IMR-90 (cell line): ENCODE data around the gene KCNQ5. TPM values are rescaled to one million over a fixed set of nuclear protein-coding genes. Genes with fewer than 3 reads are reported as not detected.

Experiments used
- ATAC-seq: fragments of 200-7000 bp; cut with Tn5 transposase; 2 replicates; pipeline ENCODE4 v1.9.1; 2020; ENCODE audit warnings: low read depth, mild to moderate bottlenecking, moderate library complexity
- BruUV-seq: library from RNA; stranded (reverse); fragments of 400-500 nt; replicated peaks from 2 replicates; lab custom pipeline; 2021; lab: Mats Ljungman, UMichigan
- CTCF ChIA-PET: fragments of 300-600 bp; formaldehyde crosslinking; extraction: SDS; loops from one replicate; lab custom pipeline; 2021; ENCODE audit warnings: antibody characterized with exemption; lab: Yijun Ruan, JAX
- POLR2A ChIA-PET: fragments of 300-600 bp; sonication (Branson Sonifier 250); formaldehyde crosslinking; loops from one replicate; lab custom pipeline; 2022; ENCODE audit warnings: antibody characterized with exemption; ENCODE audit not compliant: unreplicated experiment; lab: Charles Lee
- DNase-seq: peaks from one replicate; pipeline ENCODE4 v3.0.0; 2013
- H2AFZ ChIP-seq: replicated peaks from 2 replicates; pipeline ENCODE3; 2013; ENCODE audit warnings: low read length, mild to moderate bottlenecking; ENCODE audit not compliant: poor library complexity
- H2AK5ac ChIP-seq: 2 replicates; pipeline ENCODE4 v1.6.1; 2013; ENCODE audit warnings: low read depth, low read length, inconsistent platforms
- H2AK9ac ChIP-seq: replicated peaks from 2 replicates; pipeline ENCODE3; 2013; ENCODE audit warnings: mild to moderate bottlenecking, low read depth, low read length, moderate library complexity; ENCODE audit not compliant: poor library complexity
- H2BK120ac ChIP-seq: 2 replicates; pipeline ENCODE4 v1.6.1; 2013; ENCODE audit warnings: low read depth, low read length, inconsistent platforms
- H2BK15ac ChIP-seq: 3 replicates; pipeline ENCODE4 v1.6.1; 2013; ENCODE audit warnings: low read depth, low read length, inconsistent platforms
- H2BK20ac ChIP-seq: 2 replicates; pipeline ENCODE4 v1.6.1; 2013; ENCODE audit warnings: low read depth, mild to moderate bottlenecking, inconsistent platforms, low read length, moderate library complexity
- H2BK5ac ChIP-seq: 2 replicates; pipeline ENCODE4 v1.6.1; 2013; ENCODE audit warnings: mild to moderate bottlenecking, low read depth, low read length, inconsistent platforms; ENCODE audit not compliant: poor library complexity, severe bottlenecking
- H3K14ac ChIP-seq: replicated peaks from 2 replicates; pipeline ENCODE4 v1.6.1; 2013; ENCODE audit warnings: low read depth, low read length, inconsistent platforms
- H3K18ac ChIP-seq: 2 replicates; pipeline ENCODE4 v1.6.1; 2013; ENCODE audit warnings: low read depth, low read length, control low read depth
- H3K23ac ChIP-seq: 2 replicates; pipeline ENCODE4 v1.6.1; 2013; ENCODE audit warnings: low read depth, low read length, inconsistent platforms
- H3K27ac ChIP-seq: 2 replicates; pipeline ENCODE4 v1.5.1; 2013; ENCODE audit warnings: mild to moderate bottlenecking, control low read depth, low read length; ENCODE audit not compliant: insufficient read depth
- H3K27me3 ChIP-seq: 2 replicates; pipeline ENCODE4 v1.6.1; 2013; ENCODE audit warnings: low read length; ENCODE audit not compliant: control insufficient read depth, insufficient read depth
- H3K36me3 ChIP-seq: 2 replicates; pipeline ENCODE4 v1.6.1; 2013; ENCODE audit warnings: low read length, mixed read lengths; ENCODE audit not compliant: control insufficient read depth, insufficient read depth
- H3K4ac ChIP-seq: 2 replicates; pipeline ENCODE4 v1.6.1; 2013; ENCODE audit warnings: low read depth, low read length, inconsistent platforms
- H3K4me1 ChIP-seq: 2 replicates; pipeline ENCODE4 v1.6.1; 2013; ENCODE audit warnings: low read length, mixed read lengths; ENCODE audit not compliant: control insufficient read depth, insufficient read depth
- H3K4me2 ChIP-seq: 2 replicates; pipeline ENCODE4 v1.6.1; 2013; ENCODE audit warnings: low read depth, mild to moderate bottlenecking, control low read depth, low read length, moderate library complexity
- H3K4me3 ChIP-seq: 2 replicates; pipeline ENCODE4 v1.5.1; 2013; ENCODE audit warnings: low read depth, mild to moderate bottlenecking, control low read depth, low read length, moderate library complexity; ENCODE audit not compliant: insufficient read depth
- H3K56ac ChIP-seq: 2 replicates; pipeline ENCODE4 v1.6.1; 2013; ENCODE audit warnings: low read length, inconsistent platforms; ENCODE audit not compliant: insufficient read depth; ENCODE audit errors: extremely low read depth
- H3K79me1 ChIP-seq, 2 experiments: 2 replicates each; pipeline ENCODE4 v1.6.1; 2013; ENCODE audit warnings: low read length in 2 of 2, inconsistent platforms in 1 of 2, low read depth in 1 of 2
- H3K9ac ChIP-seq: 2 replicates; pipeline ENCODE4 v1.6.1; 2013; ENCODE audit warnings: low read depth, low read length, control low read depth
- H3K9me1 ChIP-seq: 2 replicates; pipeline ENCODE4 v1.6.1; 2013; ENCODE audit warnings: low read length, inconsistent platforms; ENCODE audit not compliant: insufficient read depth
- H3K9me3 ChIP-seq: 2 replicates; pipeline ENCODE4 v1.6.1; 2013; ENCODE audit warnings: low read length; ENCODE audit not compliant: control insufficient read depth, insufficient read depth
- H4K20me1 ChIP-seq: 2 replicates; pipeline ENCODE4 v1.6.1; 2013; ENCODE audit warnings: low read length, inconsistent platforms; ENCODE audit not compliant: insufficient read depth
- H4K5ac ChIP-seq: 2 replicates; pipeline ENCODE4 v1.6.1; 2013; ENCODE audit warnings: mild to moderate bottlenecking, low read depth, low read length, control low read depth
- H4K8ac ChIP-seq, 2 experiments: 2 replicates each; pipeline ENCODE4 v1.6.1; 2013; ENCODE audit warnings: low read depth in 2 of 2, low read length in 2 of 2, control low read depth in 1 of 2, inconsistent platforms in 1 of 2
- H4K91ac ChIP-seq: 2 replicates; pipeline ENCODE4 v1.6.1; 2013; ENCODE audit warnings: low read depth, low read length, inconsistent platforms; ENCODE audit not compliant: insufficient read depth
- BHLHE40 ChIP-seq: fragments of 150-350 bp; IDR thresholded peaks from 2 replicates; pipeline ENCODE4 v1.6.1; 2016; ENCODE audit warnings: mild to moderate bottlenecking, low read depth, low read length
- CEBPB ChIP-seq: IDR thresholded peaks from 2 replicates; pipeline ENCODE4 v1.6.1; 2012; ENCODE audit warnings: low read depth, low read length, improper control_type of control experiment
- CHD1 ChIP-seq: IDR thresholded peaks from 2 replicates; pipeline ENCODE4 v1.6.1; 2012; ENCODE audit warnings: low read depth, low read length, improper control_type of control experiment
- FOS ChIP-seq: fragments of 150-350 bp; IDR thresholded peaks from 2 replicates; pipeline ENCODE4 v1.6.1; 2016; ENCODE audit warnings: low read depth, low read length
- MAFK ChIP-seq: IDR thresholded peaks from 2 replicates; pipeline ENCODE4 v1.6.1; 2012; ENCODE audit warnings: low read depth, low read length, improper control_type of control experiment
- MAZ ChIP-seq: IDR thresholded peaks from 2 replicates; pipeline ENCODE4 v1.6.1; 2012; ENCODE audit warnings: low read depth, mild to moderate bottlenecking, low read length, improper control_type of control experiment, moderate library complexity, borderline replicate concordance
- MXI1 ChIP-seq: IDR thresholded peaks from 2 replicates; pipeline ENCODE4 v1.6.1; 2012; ENCODE audit warnings: low read depth, mild to moderate bottlenecking, low read length, moderate library complexity, borderline replicate concordance
- NFE2L2 ChIP-seq: fragments of 150-350 bp; IDR thresholded peaks from 2 replicates; pipeline ENCODE4 v1.6.1; 2016; ENCODE audit warnings: low read depth, mild to moderate bottlenecking, low read length
- POLR2A ChIP-seq: IDR thresholded peaks from 2 replicates; pipeline ENCODE4 v1.6.1; 2012; ENCODE audit warnings: mild to moderate bottlenecking, low read depth, low read length
- RAD21 ChIP-seq: IDR thresholded peaks from 2 replicates; pipeline ENCODE4 v1.6.1; 2012; ENCODE audit warnings: low read length, improper control_type of control experiment
- RCOR1 ChIP-seq: IDR thresholded peaks from 2 replicates; pipeline ENCODE4 v1.6.1; 2012; ENCODE audit warnings: mild to moderate bottlenecking, low read length, improper control_type of control experiment; ENCODE audit not compliant: insufficient replicate concordance
- RFX5 ChIP-seq: IDR thresholded peaks from 2 replicates; pipeline ENCODE4 v1.8.0; 2012; ENCODE audit warnings: low read depth, mild to moderate bottlenecking, low read length, moderate library complexity
- SMC3 ChIP-seq: fragments of 150-350 bp; IDR thresholded peaks from 2 replicates; pipeline ENCODE4 v1.6.1; 2016; ENCODE audit warnings: low read depth, mild to moderate bottlenecking, antibody characterized with exemption, low read length, moderate library complexity
- WGBS, 2 experiments: methylation state at CpG; one replicate each; pipeline versions ENCODE4 v1.1.5 to v1.1.7; 2013; ENCODE audit warnings: missing lambda C conversion rate in 2 of 2; ENCODE audit not compliant: insufficient read length in 1 of 2; ENCODE audit errors: extremely low coverage in 2 of 2; 5-methylcytosine and 5-hydroxymethylcytosine counted together
- dilution Hi-C: fragments of 300-500 bp; cut with HindIII; formaldehyde crosslinking; loops from one replicate; pipeline ENCODE4 v1.14.3; 2018; ENCODE audit warnings: low sequenced_read_pairs; ENCODE audit not compliant: unreplicated experiment
- in situ Hi-C: fragments of 300-500 bp; cut with MboI; formaldehyde crosslinking; loops from 3 replicates; pipeline ENCODE4 v1.14.3; 2019; ENCODE audit warnings: low sequenced_read_pairs, inconsistent platforms, mixed read lengths
- intact Hi-C: fragments of 100-400 bp; cut with micrococcal nuclease; formaldehyde crosslinking; loops from 2 replicates; pipeline ENCODE4 v1.10.0; 2022
- polyA plus RNA-seq, 3 experiments: library from polyadenylated mRNA; depleted of rRNA; stranded (reverse); fragments of >200 nt; gene quantifications; 2 replicates each; pipeline ENCODE4 v1.2.3, GENCODE V29; 2012; ENCODE audit warnings: low replicate concordance in 1 of 3
- total RNA-seq: library from RNA; depleted of rRNA; stranded (reverse); fragments of >200 nt; gene quantifications from 2 replicates; pipeline ENCODE4 v1.2.3, GENCODE V29; 2012
- TF ChIP-seq, protein P1 (sequence below): fragments of 150-350 bp; IDR thresholded peaks from 2 replicates; pipeline ENCODE4 v1.6.1; 2016; ENCODE audit warnings: low read depth, mild to moderate bottlenecking, low read length, moderate library complexity, borderline replicate concordance
- TF ChIP-seq, protein P2 (sequence below): fragments of 150-350 bp; IDR thresholded peaks from 2 replicates; pipeline ENCODE4 v1.6.1; 2017; ENCODE audit warnings: mild to moderate bottlenecking, antibody characterized with exemption, low read length, low read depth
- TF ChIP-seq, protein P3 (sequence below): conservative IDR thresholded peaks from 2 replicates; pipeline ENCODE4 v1.5.1; 2012; ENCODE audit warnings: mild to moderate bottlenecking, low read depth, low read length, improper control_type of control experiment

Gene KCNQ5
- total and polyA plus RNA-seq, 2 of the 4 experiments (the other 2 are of a cell fraction) = 0.75 to 1.3 TPM

- BruUV-seq = no TSS peak
- H2BK120ac ChIP-seq = no peak overlapping the region
- H3K9ac ChIP-seq = no peak overlapping the region
- H3K23ac ChIP-seq = no peak overlapping the region
- H3K4ac ChIP-seq = no peak overlapping the region
- no peak for TF ChIP-seq NFE2L2
- TF ChIP-seq RFX5 = no peak
- TF ChIP-seq, protein P1, sequence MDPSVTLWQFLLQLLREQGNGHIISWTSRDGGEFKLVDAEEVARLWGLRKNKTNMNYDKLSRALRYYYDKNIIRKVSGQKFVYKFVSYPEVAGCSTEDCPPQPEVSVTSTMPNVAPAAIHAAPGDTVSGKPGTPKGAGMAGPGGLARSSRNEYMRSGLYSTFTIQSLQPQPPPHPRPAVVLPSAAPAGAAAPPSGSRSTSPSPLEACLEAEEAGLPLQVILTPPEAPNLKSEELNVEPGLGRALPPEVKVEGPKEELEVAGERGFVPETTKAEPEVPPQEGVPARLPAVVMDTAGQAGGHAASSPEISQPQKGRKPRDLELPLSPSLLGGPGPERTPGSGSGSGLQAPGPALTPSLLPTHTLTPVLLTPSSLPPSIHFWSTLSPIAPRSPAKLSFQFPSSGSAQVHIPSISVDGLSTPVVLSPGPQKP = no peak
- TF ChIP-seq BHLHE40 = no peak
- no peak for TF ChIP-seq RCOR1
- no peak for TF ChIP-seq FOS
- TF ChIP-seq, protein P2, sequence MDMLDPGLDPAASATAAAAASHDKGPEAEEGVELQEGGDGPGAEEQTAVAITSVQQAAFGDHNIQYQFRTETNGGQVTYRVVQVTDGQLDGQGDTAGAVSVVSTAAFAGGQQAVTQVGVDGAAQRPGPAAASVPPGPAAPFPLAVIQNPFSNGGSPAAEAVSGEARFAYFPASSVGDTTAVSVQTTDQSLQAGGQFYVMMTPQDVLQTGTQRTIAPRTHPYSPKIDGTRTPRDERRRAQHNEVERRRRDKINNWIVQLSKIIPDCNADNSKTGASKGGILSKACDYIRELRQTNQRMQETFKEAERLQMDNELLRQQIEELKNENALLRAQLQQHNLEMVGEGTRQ = no peak
- no peak for TF ChIP-seq RAD21
- TF ChIP-seq MAFK = no peak
- TF ChIP-seq MXI1 = no peak
- no peak for TF ChIP-seq POLR2A
- no peak for TF ChIP-seq CEBPB
- no peak for TF ChIP-seq SMC3
- TF ChIP-seq MAZ = no peak
- TF ChIP-seq CHD1 = no peak
- TF ChIP-seq, protein P3, sequence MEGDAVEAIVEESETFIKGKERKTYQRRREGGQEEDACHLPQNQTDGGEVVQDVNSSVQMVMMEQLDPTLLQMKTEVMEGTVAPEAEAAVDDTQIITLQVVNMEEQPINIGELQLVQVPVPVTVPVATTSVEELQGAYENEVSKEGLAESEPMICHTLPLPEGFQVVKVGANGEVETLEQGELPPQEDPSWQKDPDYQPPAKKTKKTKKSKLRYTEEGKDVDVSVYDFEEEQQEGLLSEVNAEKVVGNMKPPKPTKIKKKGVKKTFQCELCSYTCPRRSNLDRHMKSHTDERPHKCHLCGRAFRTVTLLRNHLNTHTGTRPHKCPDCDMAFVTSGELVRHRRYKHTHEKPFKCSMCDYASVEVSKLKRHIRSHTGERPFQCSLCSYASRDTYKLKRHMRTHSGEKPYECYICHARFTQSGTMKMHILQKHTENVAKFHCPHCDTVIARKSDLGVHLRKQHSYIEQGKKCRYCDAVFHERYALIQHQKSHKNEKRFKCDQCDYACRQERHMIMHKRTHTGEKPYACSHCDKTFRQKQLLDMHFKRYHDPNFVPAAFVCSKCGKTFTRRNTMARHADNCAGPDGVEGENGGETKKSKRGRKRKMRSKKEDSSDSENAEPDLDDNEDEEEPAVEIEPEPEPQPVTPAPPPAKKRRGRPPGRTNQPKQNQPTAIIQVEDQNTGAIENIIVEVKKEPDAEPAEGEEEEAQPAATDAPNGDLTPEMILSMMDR = no peak
- no peak overlapping the region for H3K27ac ChIP-seq
- H3K36me3 ChIP-seq = no peaks in the 10 kb centered on the region
- H3K56ac ChIP-seq = no peak overlapping the region
- H4K91ac ChIP-seq = no peak overlapping the region
- no peak overlapping the region for H2AFZ ChIP-seq
- no peak overlapping the region for H3K18ac ChIP-seq
- H4K8ac ChIP-seq = no peak overlapping the region
- H4K5ac ChIP-seq = no peak overlapping the region
- H3K4me2 ChIP-seq = no peak overlapping the region
- H2BK5ac ChIP-seq = no peak overlapping the region
- ATAC-seq (no peak), DNase-seq (peak; percentile 27)
- H2BK15ac ChIP-seq = no peak overlapping the region
- no peak overlapping the region for H2AK9ac ChIP-seq
- no peak overlapping the region for H3K4me3 ChIP-seq
- no peak overlapping the region for H2AK5ac ChIP-seq
- H2BK20ac ChIP-seq = no peak overlapping the region
- ChIA-PET CTCF (no interaction called here), POLR2A (no interaction called here)
- H3K9me1 ChIP-seq = no peaks in the 10 kb centered on the region; the same call in 1 of the 2 replicates
- H3K79me1 ChIP-seq = no peaks in the 10 kb centered on the region
- H3K14ac ChIP-seq = no peak overlapping the region
- no CpG with 5 or more reads among the region's 1 CpG for WGBS, 2 experiments
- no peaks in the 10 kb centered on the region for H3K9me3 ChIP-seq
- no peaks in the 10 kb centered on the region for H4K20me1 ChIP-seq
- in situ Hi-C loops = no loop called here
- intact Hi-C loops = no loop called here
- no peaks in the 10 kb centered on the region for H3K4me1 ChIP-seq
- dilution Hi-C loops = no loop called here
- no peaks in the 10 kb centered on the region for H3K27me3 ChIP-seq
These were observed 344.9 kb downstream of the KCNQ5 start for GRCh38 chr6:72966628-72967280.
